K562 (cell line): ENCODE results near the gene KIFC3.

Experiments
- ARID2 ChIP-seq: fragments of 450-650 bp; IDR thresholded peaks from 2 replicates; pipeline ENCODE4 v1.6.1; 2017; ENCODE audit warnings: antibody characterized with exemption, mild to moderate bottlenecking
- EHMT2 ChIP-seq: fragments of 450-650 bp; IDR thresholded peaks from 2 replicates; pipeline ENCODE4 v1.6.1; 2018; ENCODE audit warnings: antibody characterized with exemption
- EP300 ChIP-seq: IDR thresholded peaks from 2 replicates; pipeline ENCODE4 v1.6.1; 2012; ENCODE audit warnings: low read length, improper control_type of control experiment
- GATAD2A ChIP-seq: fragments of 450-650 bp; IDR thresholded peaks from 2 replicates; pipeline ENCODE4 v1.6.1; 2017
- POLR2A ChIP-seq: fragments of 450-650 bp; conservative IDR thresholded peaks from 2 replicates; pipeline ENCODE4 v1.6.1; 2016
- SLC30A9 ChIP-seq: fragments of 250-450 bp; sonication (Bioruptor Pico); IDR thresholded peaks from 2 replicates; pipeline ENCODE4 v1.8.0; 2022; ENCODE audit warnings: mild to moderate bottlenecking, moderate library complexity
- TF ChIP-seq, protein P1 (sequence below), 2 experiments: fragments of 450-650 bp in 1 of 2; sonication (generic) in 1 of 2; formaldehyde crosslinking in 1 of 2; IDR thresholded peaks in 1 of 2; conservative IDR thresholded peaks in 1 of 2; 2 replicates each; pipeline versions ENCODE4 v1.6.1 to v1.8.1; 2016 to 2023; ENCODE audit warnings: mild to moderate bottlenecking in 2 of 2, moderate library complexity in 2 of 2, inconsistent platforms in 1 of 2, missing genetic modification reagents in 1 of 2
- TF ChIP-seq, protein P2 (sequence below): sonication (generic); formaldehyde crosslinking; IDR thresholded peaks from 2 replicates; pipeline ENCODE4 v1.8.1; 2023; ENCODE audit warnings: mild to moderate bottlenecking, missing genetic modification reagents

DNA sequence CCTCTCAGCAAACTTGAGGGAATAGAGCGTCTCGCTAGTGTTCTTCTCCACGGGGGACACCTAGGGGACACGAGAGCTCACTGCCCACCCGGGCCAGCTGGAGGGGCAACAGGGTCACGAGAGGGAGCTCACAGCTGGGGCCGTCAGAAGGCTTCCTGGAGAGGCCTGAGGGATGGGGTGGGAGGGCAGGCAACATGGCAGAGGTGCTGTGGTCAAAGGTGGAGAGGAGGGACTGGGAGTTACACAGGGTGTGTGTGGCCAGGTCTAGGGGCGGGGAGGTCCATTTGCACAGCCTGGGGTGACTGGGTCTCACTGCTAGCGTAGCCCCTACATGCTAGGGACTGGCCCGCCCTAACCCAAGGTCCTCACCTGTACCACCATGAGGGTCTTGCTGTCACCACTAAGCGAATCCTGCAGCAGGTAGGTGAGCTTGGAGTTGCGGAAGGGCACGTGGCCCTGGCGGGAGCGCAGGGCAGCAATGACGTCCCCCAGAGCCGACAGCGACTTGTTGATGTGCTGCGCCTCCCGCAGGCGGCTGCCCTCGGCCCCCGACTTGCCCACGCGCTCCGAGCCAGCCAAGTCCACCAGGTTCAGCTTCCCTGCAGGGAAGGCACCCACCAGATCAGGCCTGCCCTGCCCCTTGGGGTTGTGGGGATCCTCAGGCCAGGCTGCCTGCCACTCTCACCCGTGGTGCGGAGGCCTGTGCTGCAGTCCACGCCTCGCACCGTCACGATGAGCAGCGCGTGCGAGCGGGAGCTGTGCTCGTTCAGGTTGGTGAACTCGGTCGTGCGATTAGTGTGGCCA lies 41.7 kb downstream of the KIFC3 start:
- TF ChIP-seq EHMT2 = no peak
- TF ChIP-seq, protein P1, sequence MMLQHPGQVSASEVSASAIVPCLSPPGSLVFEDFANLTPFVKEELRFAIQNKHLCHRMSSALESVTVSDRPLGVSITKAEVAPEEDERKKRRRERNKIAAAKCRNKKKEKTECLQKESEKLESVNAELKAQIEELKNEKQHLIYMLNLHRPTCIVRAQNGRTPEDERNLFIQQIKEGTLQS (IDR thresholded peaks at IDR 0.05) = no peak
- TF ChIP-seq, protein P1 (CRISPR knock-in tag; conservative IDR thresholded peaks at IDR 0.05) = no peak
- no peak for TF ChIP-seq GATAD2A
- no peak for TF ChIP-seq ARID2
- no peak for TF ChIP-seq POLR2A
- TF ChIP-seq, protein P2, sequence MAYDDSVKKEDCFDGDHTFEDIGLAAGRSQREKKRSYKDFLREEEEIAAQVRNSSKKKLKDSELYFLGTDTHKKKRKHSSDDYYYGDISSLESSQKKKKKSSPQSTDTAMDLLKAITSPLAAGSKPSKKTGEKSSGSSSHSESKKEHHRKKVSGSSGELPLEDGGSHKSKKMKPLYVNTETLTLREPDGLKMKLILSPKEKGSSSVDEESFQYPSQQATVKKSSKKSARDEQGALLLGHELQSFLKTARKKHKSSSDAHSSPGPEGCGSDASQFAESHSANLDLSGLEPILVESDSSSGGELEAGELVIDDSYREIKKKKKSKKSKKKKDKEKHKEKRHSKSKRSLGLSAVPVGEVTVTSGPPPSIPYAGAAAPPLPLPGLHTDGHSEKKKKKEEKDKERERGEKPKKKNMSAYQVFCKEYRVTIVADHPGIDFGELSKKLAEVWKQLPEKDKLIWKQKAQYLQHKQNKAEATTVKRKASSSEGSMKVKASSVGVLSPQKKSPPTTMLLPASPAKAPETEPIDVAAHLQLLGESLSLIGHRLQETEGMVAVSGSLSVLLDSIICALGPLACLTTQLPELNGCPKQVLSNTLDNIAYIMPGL = no peak
- no peak for TF ChIP-seq SLC30A9 (CRISPR knock-in tag)
- TF ChIP-seq EP300 = no peak
